HEK293 (cell line): ENCODE data around the gene CSF2.

Experiments
- MYNN ChIP-seq: fragments of 450-650 bp; formaldehyde crosslinking; IDR thresholded peaks from 2 replicates; pipeline ENCODE4 v1.5.1; 2016; ENCODE audit warnings: missing biosample characterization, missing genetic modification characterization, borderline replicate concordance
- PRDM10 ChIP-seq: fragments of 450-650 bp; formaldehyde crosslinking; IDR thresholded peaks from 2 replicates; pipeline ENCODE4 v1.5.1; 2016; ENCODE audit warnings: missing biosample characterization, missing genetic modification characterization
- PRDM4 ChIP-seq: fragments of 450-650 bp; formaldehyde crosslinking; IDR thresholded peaks from 2 replicates; pipeline ENCODE4 v1.5.1; 2017; ENCODE audit warnings: missing biosample characterization, missing genetic modification characterization
- SP2 ChIP-seq: fragments of 450-650 bp; formaldehyde crosslinking; IDR thresholded peaks from 2 replicates; pipeline ENCODE4 v1.5.1; 2016; ENCODE audit warnings: missing biosample characterization, missing genetic modification characterization
- SP3 ChIP-seq: fragments of 450-650 bp; formaldehyde crosslinking; IDR thresholded peaks from 2 replicates; pipeline ENCODE4 v1.5.1; 2016; ENCODE audit warnings: missing biosample characterization, missing genetic modification characterization
- TSHZ1 ChIP-seq: fragments of 450-650 bp; formaldehyde crosslinking; IDR thresholded peaks from 2 replicates; pipeline ENCODE4 v1.5.1; 2016; ENCODE audit warnings: missing biosample characterization, missing genetic modification characterization, borderline replicate concordance
- ZBTB20 ChIP-seq: fragments of 450-650 bp; formaldehyde crosslinking; IDR thresholded peaks from 2 replicates; pipeline ENCODE4 v1.5.1; 2016; ENCODE audit warnings: missing biosample characterization, missing genetic modification characterization
- ZNF214 ChIP-seq: fragments of 450-650 bp; formaldehyde crosslinking; IDR thresholded peaks from 2 replicates; pipeline ENCODE4 v1.5.1; 2017; ENCODE audit warnings: missing biosample characterization, mild to moderate bottlenecking, missing genetic modification characterization, borderline replicate concordance
- ZNF221 ChIP-seq: fragments of 450-650 bp; formaldehyde crosslinking; IDR thresholded peaks from 2 replicates; pipeline ENCODE4 v1.5.1; 2017; ENCODE audit warnings: missing biosample characterization, missing genetic modification characterization, borderline replicate concordance
- ZNF530 ChIP-seq: fragments of 450-650 bp; formaldehyde crosslinking; IDR thresholded peaks from 2 replicates; pipeline ENCODE4 v1.5.1; 2016; ENCODE audit warnings: low read depth, missing biosample characterization, missing genetic modification characterization
- ZNF549 ChIP-seq: fragments of 450-650 bp; IDR thresholded peaks from 2 replicates; pipeline ENCODE4 v1.5.1; 2018; ENCODE audit warnings: missing biosample characterization, missing genetic modification characterization, mild to moderate bottlenecking, inconsistent platforms, moderate library complexity
- TF ChIP-seq, protein P1 (sequence below): fragments of 450-650 bp; formaldehyde crosslinking; IDR thresholded peaks from 2 replicates; pipeline ENCODE4 v1.5.1; 2016; ENCODE audit warnings: missing biosample characterization, missing genetic modification characterization

GRCh38 chr5:132101385-132101880, 27.8 kb downstream of the CSF2 start:
- TF ChIP-seq TSHZ1 (tag by site-specific recombination) (no peak), ZNF214 (no peak), ZNF549 (tag by site-specific recombination) (no peak), PRDM10 (tag by site-specific recombination) (no peak), ZNF221 (tag by site-specific recombination) (no peak), ZNF530 (tag by site-specific recombination) (no peak), SP2 (tag by site-specific recombination) (no peak), PRDM4 (tag by site-specific recombination) (no peak), MYNN (tag by site-specific recombination) (no peak), ZBTB20 (tag by site-specific recombination) (no peak), SP3 (tag by site-specific recombination) (no peak)
- TF ChIP-seq, protein P1, sequence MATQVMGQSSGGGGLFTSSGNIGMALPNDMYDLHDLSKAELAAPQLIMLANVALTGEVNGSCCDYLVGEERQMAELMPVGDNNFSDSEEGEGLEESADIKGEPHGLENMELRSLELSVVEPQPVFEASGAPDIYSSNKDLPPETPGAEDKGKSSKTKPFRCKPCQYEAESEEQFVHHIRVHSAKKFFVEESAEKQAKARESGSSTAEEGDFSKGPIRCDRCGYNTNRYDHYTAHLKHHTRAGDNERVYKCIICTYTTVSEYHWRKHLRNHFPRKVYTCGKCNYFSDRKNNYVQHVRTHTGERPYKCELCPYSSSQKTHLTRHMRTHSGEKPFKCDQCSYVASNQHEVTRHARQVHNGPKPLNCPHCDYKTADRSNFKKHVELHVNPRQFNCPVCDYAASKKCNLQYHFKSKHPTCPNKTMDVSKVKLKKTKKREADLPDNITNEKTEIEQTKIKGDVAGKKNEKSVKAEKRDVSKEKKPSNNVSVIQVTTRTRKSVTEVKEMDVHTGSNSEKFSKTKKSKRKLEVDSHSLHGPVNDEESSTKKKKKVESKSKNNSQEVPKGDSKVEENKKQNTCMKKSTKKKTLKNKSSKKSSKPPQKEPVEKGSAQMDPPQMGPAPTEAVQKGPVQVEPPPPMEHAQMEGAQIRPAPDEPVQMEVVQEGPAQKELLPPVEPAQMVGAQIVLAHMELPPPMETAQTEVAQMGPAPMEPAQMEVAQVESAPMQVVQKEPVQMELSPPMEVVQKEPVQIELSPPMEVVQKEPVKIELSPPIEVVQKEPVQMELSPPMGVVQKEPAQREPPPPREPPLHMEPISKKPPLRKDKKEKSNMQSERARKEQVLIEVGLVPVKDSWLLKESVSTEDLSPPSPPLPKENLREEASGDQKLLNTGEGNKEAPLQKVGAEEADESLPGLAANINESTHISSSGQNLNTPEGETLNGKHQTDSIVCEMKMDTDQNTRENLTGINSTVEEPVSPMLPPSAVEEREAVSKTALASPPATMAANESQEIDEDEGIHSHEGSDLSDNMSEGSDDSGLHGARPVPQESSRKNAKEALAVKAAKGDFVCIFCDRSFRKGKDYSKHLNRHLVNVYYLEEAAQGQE (tag by site-specific recombination) = no peak
